ENCODE data around the gene BLVRA.
"Not testable (repeated sequence)": the region's sequence is repeated elsewhere in the genome, so short reads cannot be mapped to it uniquely, and the experiment has no call there.

BLVRA gene

GRCh38 chr7:43766564-43766963 is 8.1 kb downstream of the BLVRA start:
- no peak for DNase-seq (ENCODE audit: insufficient read length, low spot score)

GRCh38 chr7:43767311-43767710 is 8.8 kb downstream of the BLVRA start:
- DNase-seq (ENCODE audit: insufficient read length, low spot score) (no peak), FAIRE-seq (no peak)
- TF ChIP-seq TAF1 (IDR thresholded peaks at IDR 0.05; ENCODE audit: low read depth, low read length) (no peak), PAX5 (IDR thresholded peaks at IDR 0.05; ENCODE audit: insufficient read depth, low read length, severe bottlenecking) (no peak), POLR2A (IDR thresholded peaks at IDR 0.05; ENCODE audit: low read depth, low read length) (no peak), POU2F2 (IDR thresholded peaks at IDR 0.05; ENCODE audit: low read depth, low read length) (no peak), SPI1 (IDR thresholded peaks at IDR 0.05; ENCODE audit: low read depth, low read length) (no peak), POLR2AphosphoS5 (IDR thresholded peaks at IDR 0.05; ENCODE audit: low read depth, low read length) (no peak)

More at GRCh38 chr7:43766564-43766963, 8.1 kb downstream of the BLVRA start:
- FAIRE-seq: no peak
- no peak for TF ChIP-seq POU2F2 (IDR thresholded peaks at IDR 0.05; ENCODE audit: low read depth, low read length)
- no peak for TF ChIP-seq POLR2AphosphoS5 (IDR thresholded peaks at IDR 0.05; ENCODE audit: low read depth, low read length)
- no peak for TF ChIP-seq PAX5 (IDR thresholded peaks at IDR 0.05; ENCODE audit: insufficient read depth, low read length, severe bottlenecking)
- no peak for TF ChIP-seq POLR2A (IDR thresholded peaks at IDR 0.05; ENCODE audit: low read depth, low read length)
- no peak for TF ChIP-seq SPI1 (IDR thresholded peaks at IDR 0.05; ENCODE audit: low read depth, low read length)
- TF ChIP-seq TAF1 (IDR thresholded peaks at IDR 0.05; ENCODE audit: low read depth, low read length): no peak

DNA sequence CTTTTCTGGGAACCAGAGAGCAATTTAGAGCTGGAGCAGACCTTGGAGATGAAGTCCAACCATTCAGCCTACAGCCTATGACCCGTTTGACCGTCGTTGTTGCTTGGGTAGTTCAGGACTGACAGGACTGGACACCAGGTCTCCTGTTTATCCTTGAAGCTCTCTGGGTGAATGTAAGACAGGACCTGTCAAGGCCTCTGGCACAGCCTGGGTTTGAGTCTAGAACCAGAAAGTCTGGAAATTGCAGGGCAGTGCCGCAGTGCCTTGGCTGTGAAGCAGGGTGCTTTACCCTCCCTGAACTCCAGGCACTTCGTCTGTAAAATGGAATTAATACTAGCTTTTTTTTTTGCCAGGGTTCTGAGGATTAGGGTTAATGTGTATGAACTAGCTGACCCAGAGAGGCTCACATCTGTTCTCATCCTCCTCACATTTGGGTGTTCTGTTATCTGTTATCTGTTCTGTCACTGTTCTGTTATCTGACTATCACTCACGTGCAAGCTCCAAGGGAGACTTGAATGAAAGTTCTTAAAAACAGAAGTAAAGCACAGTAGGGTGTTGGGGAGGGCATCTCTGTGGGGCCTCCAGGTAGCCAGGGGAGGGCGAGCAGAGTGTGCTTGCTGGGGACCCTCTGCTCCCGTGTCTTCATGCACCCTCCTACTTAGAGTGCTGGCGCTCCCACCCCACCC is 9.9 kb downstream of the BLVRA start:
- no peak for TF ChIP-seq POLR2AphosphoS5 (IDR thresholded peaks at IDR 0.05; ENCODE audit: low read depth, low read length)
- TF ChIP-seq POLR2A (IDR thresholded peaks at IDR 0.05; ENCODE audit: low read depth, low read length): no peak
- no peak for TF ChIP-seq TAF1 (IDR thresholded peaks at IDR 0.05; ENCODE audit: low read depth, low read length)
- FAIRE-seq (no peak), DNase-seq (ENCODE audit: insufficient read length, low spot score) (no peak)

DNA sequence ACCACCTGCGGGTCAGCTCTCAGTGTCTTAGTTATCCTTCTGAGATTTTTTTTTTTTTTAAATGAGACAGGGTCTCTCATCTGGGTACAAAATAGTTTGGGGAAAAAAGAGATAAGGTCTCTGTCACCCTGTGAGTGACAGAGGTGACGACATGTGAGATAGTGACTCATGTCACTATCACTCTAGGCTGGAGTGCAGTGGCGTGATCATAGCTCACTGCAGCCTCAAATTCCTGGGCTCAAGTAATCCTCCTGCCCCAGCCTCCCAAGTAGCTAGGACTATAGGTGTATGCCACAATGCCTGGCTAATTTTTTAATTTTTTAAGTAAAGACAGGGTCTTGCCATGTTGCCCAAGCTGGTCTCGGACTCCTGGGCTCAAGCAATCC is 10.4 kb downstream of the BLVRA start:
- TF ChIP-seq TAF1 (IDR thresholded peaks at IDR 0.05; ENCODE audit: low read depth, low read length): no peak
- no peak for TF ChIP-seq POU2F2 (IDR thresholded peaks at IDR 0.05; ENCODE audit: low read depth, low read length)
- no peak for TF ChIP-seq POLR2AphosphoS5 (IDR thresholded peaks at IDR 0.05; ENCODE audit: low read depth, low read length)
- no peak for TF ChIP-seq SPI1 (IDR thresholded peaks at IDR 0.05; ENCODE audit: low read depth, low read length)
- no peak for TF ChIP-seq POLR2A (IDR thresholded peaks at IDR 0.05; ENCODE audit: low read depth, low read length)
- TF ChIP-seq PAX5 (IDR thresholded peaks at IDR 0.05; ENCODE audit: insufficient read depth, low read length, severe bottlenecking): no peak
- FAIRE-seq: no peak

GRCh38 chr7:43769281-43769680 is 10.8 kb downstream of the BLVRA start:
- FAIRE-seq: no peak
- DNase-seq (ENCODE audit: insufficient read length, low spot score): no peak
- TF ChIP-seq SPI1 (IDR thresholded peaks at IDR 0.05; ENCODE audit: low read depth, low read length) (no peak), POLR2AphosphoS5 (IDR thresholded peaks at IDR 0.05; ENCODE audit: low read depth, low read length) (no peak), TAF1 (IDR thresholded peaks at IDR 0.05; ENCODE audit: low read depth, low read length) (no peak), POU2F2 (IDR thresholded peaks at IDR 0.05; ENCODE audit: low read depth, low read length) (no peak), POLR2A (IDR thresholded peaks at IDR 0.05; ENCODE audit: low read depth, low read length) (no peak), PAX5 (IDR thresholded peaks at IDR 0.05; ENCODE audit: insufficient read depth, low read length, severe bottlenecking) (no peak)

More for the DNA sequence above, 10.4 kb downstream of the BLVRA start:
- no peak for DNase-seq (ENCODE audit: insufficient read length, low spot score)

- DNase-seq (ENCODE audit: insufficient read length, low spot score) (no peak), FAIRE-seq (no peak)
- TF ChIP-seq POLR2A (IDR thresholded peaks at IDR 0.05; ENCODE audit: low read depth, low read length): no peak
These were observed 11.4 kb downstream of the BLVRA start for GRCh38 chr7:43769791-43770465.

- FAIRE-seq (no peak), DNase-seq (ENCODE audit: insufficient read length, low spot score) (no peak)
- TF ChIP-seq PAX5 (IDR thresholded peaks at IDR 0.05; ENCODE audit: insufficient read depth, low read length, severe bottlenecking) (no peak), POLR2A (IDR thresholded peaks at IDR 0.05; ENCODE audit: low read depth, low read length) (no peak), SPI1 (IDR thresholded peaks at IDR 0.05; ENCODE audit: low read depth, low read length) (no peak), POU2F2 (IDR thresholded peaks at IDR 0.05; ENCODE audit: low read depth, low read length) (no peak), POLR2AphosphoS5 (IDR thresholded peaks at IDR 0.05; ENCODE audit: low read depth, low read length) (no peak), TAF1 (IDR thresholded peaks at IDR 0.05; ENCODE audit: low read depth, low read length) (no peak)
These were observed 12.6 kb downstream of the BLVRA start for GRCh38 chr7:43771128-43771527.

DNA sequence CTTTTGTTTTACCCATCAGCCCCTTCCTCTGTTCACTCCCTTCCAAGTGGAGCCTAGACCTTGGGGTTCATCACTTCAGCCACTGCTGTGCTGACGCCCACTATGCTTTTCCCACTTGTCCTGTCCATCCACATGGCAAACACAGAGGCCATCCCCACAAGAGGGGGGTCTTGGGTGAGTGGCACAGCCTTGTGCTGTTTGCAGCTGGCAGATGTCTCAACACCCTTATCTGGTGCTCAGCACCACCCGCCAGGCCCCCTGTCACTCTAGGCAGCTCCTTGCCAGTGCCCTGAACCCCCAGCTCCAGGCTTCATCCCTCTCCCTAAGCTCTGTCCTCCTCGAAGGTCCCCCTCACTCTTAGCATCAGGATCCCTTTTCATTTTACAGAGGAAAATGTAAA is 13.1 kb downstream of the BLVRA start:
- FAIRE-seq (no peak), DNase-seq (ENCODE audit: insufficient read length, low spot score) (no peak)
- TF ChIP-seq POU2F2 (IDR thresholded peaks at IDR 0.05; ENCODE audit: low read depth, low read length): no peak
- TF ChIP-seq POLR2AphosphoS5 (IDR thresholded peaks at IDR 0.05; ENCODE audit: low read depth, low read length): no peak
- no peak for TF ChIP-seq POLR2A (IDR thresholded peaks at IDR 0.05; ENCODE audit: low read depth, low read length)
- no peak for TF ChIP-seq TAF1 (IDR thresholded peaks at IDR 0.05; ENCODE audit: low read depth, low read length)
- TF ChIP-seq PAX5 (IDR thresholded peaks at IDR 0.05; ENCODE audit: insufficient read depth, low read length, severe bottlenecking): no peak
- TF ChIP-seq SPI1 (IDR thresholded peaks at IDR 0.05; ENCODE audit: low read depth, low read length): no peak

DNA sequence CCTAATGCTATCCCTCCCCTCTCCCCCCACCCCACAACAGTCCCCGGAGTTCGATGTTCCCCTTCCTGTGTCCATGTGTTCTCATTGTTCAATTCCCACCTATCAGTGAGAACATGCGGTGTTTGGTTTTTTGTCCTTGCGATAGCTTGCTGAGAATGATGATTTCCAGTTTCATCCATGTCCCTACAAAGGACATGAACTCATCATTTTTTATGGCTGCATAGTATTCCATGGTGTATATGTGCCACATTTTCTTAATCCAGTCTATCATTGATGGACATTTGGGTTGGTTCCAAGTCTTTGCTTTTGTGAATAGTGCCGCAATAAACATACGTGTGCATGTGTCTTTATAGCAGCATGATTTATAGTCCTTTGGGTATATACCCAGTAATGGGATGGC is 14.8 kb downstream of the BLVRA start:
- not testable (repeated sequence) for FAIRE-seq; DNase-seq (ENCODE audit: insufficient read length, low spot score)

DNA sequence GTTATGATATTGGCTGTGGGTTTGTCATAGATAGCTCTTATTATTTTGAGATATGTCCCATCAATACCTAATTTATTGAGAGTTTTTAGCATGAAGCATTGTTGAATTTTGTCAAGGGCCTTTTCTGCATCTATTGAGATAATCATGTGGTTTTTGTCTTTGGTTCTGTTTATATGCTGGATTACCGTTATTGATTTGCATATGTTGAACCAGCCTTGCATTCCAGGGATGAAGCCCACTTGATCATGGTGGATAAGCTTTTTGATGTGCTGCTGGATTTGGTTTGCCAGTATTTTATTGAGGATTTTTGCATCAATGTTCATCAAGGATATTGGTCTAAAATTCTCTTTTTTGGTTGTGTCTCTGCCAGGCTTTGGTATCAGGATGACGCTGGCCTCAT is 16.8 kb downstream of the BLVRA start:
- DNase-seq (ENCODE audit: insufficient read length, low spot score); FAIRE-seq: not testable (repeated sequence)

DNA sequence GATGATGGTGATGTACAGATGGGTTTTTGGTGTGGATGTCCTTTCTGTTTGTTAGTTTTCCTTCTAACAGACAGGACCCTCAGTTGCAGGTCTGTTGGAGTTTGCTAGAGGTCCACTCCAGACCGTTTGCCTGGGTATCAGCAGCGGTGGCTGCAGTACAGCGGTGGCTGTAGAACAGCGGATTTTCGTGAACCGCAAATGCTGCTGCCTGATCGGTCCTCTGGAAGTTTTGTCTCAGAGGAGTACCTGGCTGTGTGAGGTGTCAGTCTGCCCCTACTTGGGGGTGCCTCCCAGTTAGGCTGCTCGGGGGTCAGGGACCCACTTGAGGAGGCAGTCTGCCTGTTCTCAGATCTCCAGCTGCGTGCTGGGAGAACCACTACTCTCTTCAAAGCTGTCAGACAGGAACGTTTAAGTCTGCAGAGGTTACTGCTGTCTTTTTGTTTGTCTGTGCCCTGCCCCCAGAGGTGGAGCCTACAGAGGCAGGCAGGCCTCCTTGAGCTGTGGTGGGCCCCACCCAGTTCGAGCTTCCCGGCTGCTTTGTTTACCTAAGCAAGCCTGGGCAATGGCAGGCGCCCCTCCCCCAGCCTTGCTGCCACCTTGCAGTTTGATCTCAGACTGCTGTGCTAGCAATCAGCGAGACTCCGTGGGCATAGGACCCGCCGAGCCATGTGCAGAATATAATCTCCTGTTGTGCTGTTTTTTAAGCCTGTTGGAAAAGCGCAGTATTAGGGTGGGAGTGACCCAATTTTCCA is 20.0 kb downstream of the BLVRA start:
- not testable (repeated sequence) for DNase-seq (ENCODE audit: insufficient read length, low spot score); FAIRE-seq
